Effector CD4-positive, alpha-beta T cell (primary cell): ENCODE data around the gene PLA2G4E.

ENCODE experiments used
- DNase-seq: peaks from one replicate; pipeline ENCODE4 v3.0.0-alpha.2; 2020

Gene PLA2G4E

GRCh38 chr15:42018306-42019224 is 2.3 kb downstream of the PLA2G4E start:
- no peak for DNase-seq

- no peak for DNase-seq
Measured at GRCh38 chr15:42016971-42017370, 3.9 kb downstream of the PLA2G4E start.

GRCh38 chr15:42014406-42014805 is 6.4 kb downstream of the PLA2G4E start:
- DNase-seq: no peak

GRCh38 chr15:42012928-42013482 is 7.8 kb downstream of the PLA2G4E start:
- DNase-seq: no peak

- DNase-seq: no peak
Measured at GRCh38 chr15:42012241-42012640, 8.6 kb downstream of the PLA2G4E start.

GRCh38 chr15:42011074-42011473 is 9.8 kb downstream of the PLA2G4E start:
- no peak for DNase-seq

GRCh38 chr15:42010434-42010833 is 10.4 kb downstream of the PLA2G4E start:
- no peak for DNase-seq

GRCh38 chr15:42009474-42009873 is 11.4 kb downstream of the PLA2G4E start:
- DNase-seq: no peak

GRCh38 chr15:42009022-42009421 is 11.8 kb downstream of the PLA2G4E start:
- no peak for DNase-seq

- DNase-seq: no peak
Measured at GRCh38 chr15:42007386-42007785, 13.5 kb downstream of the PLA2G4E start.

GRCh38 chr15:42002333-42002732 is 18.5 kb downstream of the PLA2G4E start:
- DNase-seq: no peak

- DNase-seq: no peak
Measured at GRCh38 chr15:42001236-42001635, 19.6 kb downstream of the PLA2G4E start.

- DNase-seq: no peak
Measured at GRCh38 chr15:41999290-42000285, 21.3 kb downstream of the PLA2G4E start.

- no peak for DNase-seq
Measured at GRCh38 chr15:41997845-41998244, 23.0 kb downstream of the PLA2G4E start.

GRCh38 chr15:41996921-41997592 is 23.8 kb downstream of the PLA2G4E start:
- DNase-seq: no peak

- no peak for DNase-seq
Measured at GRCh38 chr15:41996376-41996775, 24.5 kb downstream of the PLA2G4E start.

GRCh38 chr15:41995476-41995855 is 25.4 kb downstream of the PLA2G4E start:
- no peak for DNase-seq

- no peak for DNase-seq
Measured at GRCh38 chr15:41994772-41995475, 25.9 kb downstream of the PLA2G4E start.

GRCh38 chr15:41994171-41994650 is 26.6 kb downstream of the PLA2G4E start:
- DNase-seq: no peak

- DNase-seq: no peak
Measured at GRCh38 chr15:41993472-41994170, 27.2 kb downstream of the PLA2G4E start.

GRCh38 chr15:41992803-41993190 is 28.0 kb downstream of the PLA2G4E start:
- DNase-seq: no peak
